HuH-7 (cell line): ENCODE results near the gene ALDH3A1.
A peak's percentile ranks its signal among the peaks of the same experiment; 100 is the strongest.

Source experiments
- DNase-seq: peaks from one replicate; pipeline ENCODE4 v3.0.0; 2011; ENCODE audit warnings: low spot score

Gene ALDH3A1

GRCh38 chr17:19759568-19760549 lies 11.8 kb upstream of the ALDH3A1 start:
- no peak for DNase-seq

GRCh38 chr17:19757536-19758180 lies 9.6 kb upstream of the ALDH3A1 start:
- no peak for DNase-seq

- DNase-seq: no peak
Observed at GRCh38 chr17:19756546-19756945, 8.4 kb upstream of the ALDH3A1 start.

- DNase-seq: no peak
Observed at GRCh38 chr17:19755821-19756510, 7.9 kb upstream of the ALDH3A1 start.

- no peak for DNase-seq
Observed at GRCh38 chr17:19755392-19755791, 7.3 kb upstream of the ALDH3A1 start.

GRCh38 chr17:19753661-19754463 lies 5.8 kb upstream of the ALDH3A1 start:
- DNase-seq: no peak

GRCh38 chr17:19753051-19753509 lies 5.0 kb upstream of the ALDH3A1 start:
- no peak for DNase-seq

GRCh38 chr17:19752216-19753050 lies 4.3 kb upstream of the ALDH3A1 start:
- no peak for DNase-seq

GRCh38 chr17:19750835-19751234 lies 2.7 kb upstream of the ALDH3A1 start:
- no peak for DNase-seq

GRCh38 chr17:19750020-19750572 lies 2.0 kb upstream of the ALDH3A1 start:
- no peak for DNase-seq

GRCh38 chr17:19748807-19749193 lies 702 bp upstream of the ALDH3A1 start:
- DNase-seq: no peak

- no peak for DNase-seq
Observed at GRCh38 chr17:19747159-19747719, 859 bp downstream of the ALDH3A1 start.

- DNase-seq: no peak
Observed at GRCh38 chr17:19746517-19746916, 1.6 kb downstream of the ALDH3A1 start.

- DNase-seq: peak; percentile 81
Observed at GRCh38 chr17:19744922-19745757, 3.0 kb downstream of the ALDH3A1 start.

- DNase-seq: peak; percentile 36
Observed at GRCh38 chr17:19744492-19744891, 3.6 kb downstream of the ALDH3A1 start.

- DNase-seq: no peak
Observed at GRCh38 chr17:19743101-19744100, 4.7 kb downstream of the ALDH3A1 start.

GRCh38 chr17:19742495-19742894 lies 5.6 kb downstream of the ALDH3A1 start:
- no peak for DNase-seq
